A549 treated with CpdA at 1 μM for 4 hours (cell line): ENCODE data around the gene SYNRG. TPM values are rescaled to one million over a fixed set of nuclear protein-coding genes. Genes with fewer than 3 reads are reported as not detected.

Experiments used
- total RNA-seq: library from RNA; stranded (reverse); fragments of 200-300 nt; extraction: Qiagen RNA extraction; gene quantifications from 5 replicates; pipeline ENCODE4 v1.2.3, GENCODE V29; 2022; ENCODE audit warnings: low read depth

SYNRG gene
- 11.8 to 15.3 TPM (median 14.2 TPM) in 5 replicates for total RNA-seq

GRCh38 chr17:37609170-37610040, at the start of gene SYNRG:
SYNRG (minus strand) TSS chr17:37609418; CDS start chr17:37609355, 63 bp downstream.

GRCh38 chr17:37643118-37643766, 34.0 kb upstream of the SYNRG start, which contains the start of gene DDX52:
DDX52 (minus strand) TSS chr17:37643446; CDS start chr17:37643420, 26 bp downstream.

GRCh38 chr17:37489197-37490001, 119.8 kb downstream of the SYNRG start, which contains the start of gene DUSP14:
DUSP14 (plus strand) TSS chr17:37489891; CDS start chr17:37512273, 22,382 bp downstream.

Other genes starting within 250 kb of the SYNRG start
- not detected in 5 replicates for gene C17orf78, start 233.4 kb downstream of the SYNRG start, total RNA-seq
- 50.1 to 57.8 TPM (median 51.7 TPM) in 5 replicates for gene ACACA, start 202.6 kb downstream of the SYNRG start, total RNA-seq
- 11.5 to 14.2 TPM (median 11.9 TPM) in 5 replicates for gene TADA2A, start 202.5 kb downstream of the SYNRG start, total RNA-seq
- gene DUSP14, start 119.5 kb downstream of the SYNRG start, total RNA-seq, result 43.1 to 56.1 TPM (median 48.2 TPM) in 5 replicates
- gene DDX52, start 34.0 kb upstream of the SYNRG start, total RNA-seq, result 29.3 to 35.8 TPM (median 30.9 TPM) in 5 replicates
- gene HNF1B, start 135.6 kb upstream of the SYNRG start, total RNA-seq, result 26.3 to 30.4 TPM (median 27.5 TPM) in 5 replicates